Transverse colon (tissue), 3 donors: ENCODE results near the gene HACL1.

Source experiments
- POLR2A ChIP-seq: fragments of 450-650 bp; IDR thresholded peaks from one replicate; pipeline ENCODE4 v1.6.1; 2016; ENCODE audit warnings: antibody characterized with exemption, mild to moderate bottlenecking, moderate library complexity
- TF ChIP-seq, protein P1 (sequence below), 5 experiments: fragments of 200-600 bp in 3 of 5; fragments of 450-650 bp in 2 of 5; sonication (generic) in 3 of 5; IDR thresholded peaks; 1 replicate in 2 of 5; 2 replicates in 3 of 5; pipeline ENCODE4 v1.5.1; 2016 to 2017; ENCODE audit warnings: antibody characterized with exemption in 5 of 5, inconsistent platforms in 3 of 5, mild to moderate bottlenecking in 2 of 5, moderate library complexity in 1 of 5

DNA sequence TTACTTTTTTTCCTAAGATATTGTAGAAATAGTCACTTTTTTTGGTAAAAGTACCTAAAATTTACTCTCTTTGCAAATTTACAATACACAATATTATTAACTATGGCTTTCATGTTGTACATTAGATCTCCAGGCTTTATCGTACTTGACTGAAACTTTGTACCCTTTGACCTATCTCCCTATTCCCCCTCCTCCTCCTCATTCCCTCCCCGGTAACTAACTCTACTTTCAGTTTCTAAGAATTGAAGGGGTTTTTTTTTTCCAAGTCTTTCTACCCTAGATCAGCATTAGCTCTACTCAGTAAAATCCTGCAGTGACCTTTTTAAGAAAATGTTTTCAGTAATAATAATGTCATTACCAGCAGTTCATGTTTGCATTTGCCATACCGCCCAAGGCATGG is 10.1 kb downstream of the HACL1 start:
- no peak for TF ChIP-seq POLR2A
- TF ChIP-seq, protein P1, sequence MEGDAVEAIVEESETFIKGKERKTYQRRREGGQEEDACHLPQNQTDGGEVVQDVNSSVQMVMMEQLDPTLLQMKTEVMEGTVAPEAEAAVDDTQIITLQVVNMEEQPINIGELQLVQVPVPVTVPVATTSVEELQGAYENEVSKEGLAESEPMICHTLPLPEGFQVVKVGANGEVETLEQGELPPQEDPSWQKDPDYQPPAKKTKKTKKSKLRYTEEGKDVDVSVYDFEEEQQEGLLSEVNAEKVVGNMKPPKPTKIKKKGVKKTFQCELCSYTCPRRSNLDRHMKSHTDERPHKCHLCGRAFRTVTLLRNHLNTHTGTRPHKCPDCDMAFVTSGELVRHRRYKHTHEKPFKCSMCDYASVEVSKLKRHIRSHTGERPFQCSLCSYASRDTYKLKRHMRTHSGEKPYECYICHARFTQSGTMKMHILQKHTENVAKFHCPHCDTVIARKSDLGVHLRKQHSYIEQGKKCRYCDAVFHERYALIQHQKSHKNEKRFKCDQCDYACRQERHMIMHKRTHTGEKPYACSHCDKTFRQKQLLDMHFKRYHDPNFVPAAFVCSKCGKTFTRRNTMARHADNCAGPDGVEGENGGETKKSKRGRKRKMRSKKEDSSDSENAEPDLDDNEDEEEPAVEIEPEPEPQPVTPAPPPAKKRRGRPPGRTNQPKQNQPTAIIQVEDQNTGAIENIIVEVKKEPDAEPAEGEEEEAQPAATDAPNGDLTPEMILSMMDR (IDR thresholded peaks at IDR 0.05), result no peak
